Upper lobe of left lung (tissue), 6 donors: ENCODE measurements around the gene PRR7. TPM values are rescaled to one million over a fixed set of nuclear protein-coding genes. Genes with fewer than 3 reads are reported as not detected.

Source experiments
- ATAC-seq, 2 donors: fragments of 200-7000 bp; cut with Tn5 transposase; one replicate each; pipeline ENCODE4 v1.9.1; 2022; ENCODE audit warnings: mild to moderate bottlenecking in 2 of 2, moderate library complexity in 2 of 2; ENCODE audit not compliant: low FRiP score in 2 of 2
- DNase-seq, 2 donors: peaks; one replicate each; pipeline ENCODE4 v3.0.0-alpha.2; 2019 to 2020
- H3K27ac ChIP-seq, 4 donors: fragments of 200-600 bp; sonication (generic); one replicate each; pipeline ENCODE4 v1.5.1; 2016 to 2019
- H3K27me3 ChIP-seq, 4 donors: fragments of 200-600 bp; sonication (generic); one replicate each; pipeline ENCODE4 v1.5.1; 2017 to 2019
- H3K36me3 ChIP-seq, 4 donors: fragments of 200-600 bp; sonication (generic); one replicate each; pipeline ENCODE4 v1.5.1; 2016 to 2019
- H3K4me1 ChIP-seq, 4 donors: fragments of 200-600 bp; sonication (generic); one replicate each; pipeline ENCODE4 v1.5.1; 2018 to 2019
- H3K4me3 ChIP-seq, 4 donors: fragments of 200-600 bp; sonication (generic); one replicate each; pipeline ENCODE4 v1.5.1; 2017 to 2019; ENCODE audit warnings: mild to moderate bottlenecking in 2 of 4, moderate library complexity in 1 of 4
- H3K9me3 ChIP-seq, 4 donors: fragments of 200-600 bp; sonication (generic); one replicate each; pipeline ENCODE4 v1.5.1; 2018 to 2019
- CTCF ChIP-seq, 6 experiments: fragments of 450-650 bp in 4 of 6; fragments of 200-600 bp in 2 of 6; sonication (generic) in 2 of 6; IDR thresholded peaks; one replicate each; pipeline ENCODE4 v1.5.1; 2016 to 2019; ENCODE audit warnings: antibody characterized with exemption in 6 of 6
- EP300 ChIP-seq, 4 donors: sonication (generic); formaldehyde crosslinking; IDR thresholded peaks; one replicate each; pipeline ENCODE4 v1.5.1; 2017; ENCODE audit warnings: antibody characterized with exemption in 4 of 4, control low read depth in 2 of 4
- POLR2A ChIP-seq, 4 donors: fragments of 450-650 bp; IDR thresholded peaks; one replicate each; pipeline ENCODE4 v1.5.1; 2016 to 2017; ENCODE audit warnings: antibody characterized with exemption in 4 of 4, mild to moderate bottlenecking in 2 of 4
- POLR2AphosphoS5 ChIP-seq, 2 donors: sonication (generic); formaldehyde crosslinking; IDR thresholded peaks; one replicate each; pipeline ENCODE4 v1.5.1; 2017; ENCODE audit warnings: antibody characterized with exemption in 2 of 2
- WGBS, 2 donors: methylation state at CpG; one replicate each; pipeline ENCODE4 v1.1.5; 2017 to 2018; 5-methylcytosine and 5-hydroxymethylcytosine counted together
- total RNA-seq, 6 donors: library from RNA; depleted of rRNA in 4 of 6; stranded (reverse); fragments of >200 nt in 4 of 6; gene quantifications; one replicate each; pipeline versions ENCODE4 v1.1.0 to v1.2.1, GENCODE V29; 2016 to 2021
- donor health status: DM: no; HTN: no; CAD: no; lungs with moderate emphysema.
- donor health status: DM: no; HTN: yes; CAD: no; lungs with severe emphysema.

PRR7 gene
- total RNA-seq, 6 donors from 2014 or later, result 1.6 to 9.2 (median 3.4) TPM

- TF ChIP-seq EP300 (IDR thresholded peaks at IDR 0.05) (no peak), CTCF (IDR thresholded peaks at IDR 0.05) (no peak), POLR2AphosphoS5 (IDR thresholded peaks at IDR 0.05) (no peak), POLR2A (IDR thresholded peaks at IDR 0.05) (no peak)
- peak in 1 of 2 donors; percentile 77 for ATAC-seq
- Histone ChIP-seq H3K4me1 (peaks cover 13 to 26% (median 19%) of the 10 kb centered on the region in 4 donors), H3K27ac (no peak overlapping the region), H3K4me3 (no peak overlapping the region), H3K36me3 (peaks cover 0 to 24% (median 14%) of the 10 kb centered on the region in 4 donors), H3K9me3 (no peaks in the 10 kb centered on the region), H3K27me3 (peaks cover 0 to 7% (median 1%) of the 10 kb centered on the region in 4 donors)
- no peak for DNase-seq
- WGBS, 2 donors, result 73 to 75% methylated on average over 22 to 23 of the region's 25 CpGs
Measured at GRCh38 chr5:177468685-177469628, 22.3 kb downstream of the PRR7 start.

GRCh38 chr5:177469750-177470525 is 23.3 kb downstream of the PRR7 start:
- H3K27ac ChIP-seq, result no peak overlapping the region
- H3K9me3 ChIP-seq, result no peaks in the 10 kb centered on the region
- DNase-seq, result no peak
- WGBS, 2 donors, result 74 to 75% methylated on average over 8 of the region's 8 CpGs
- H3K4me3 ChIP-seq, result no peak overlapping the region
- no peak for ATAC-seq
- TF ChIP-seq CTCF (IDR thresholded peaks at IDR 0.05) (no peak), POLR2A (IDR thresholded peaks at IDR 0.05) (no peak), EP300 (IDR thresholded peaks at IDR 0.05) (no peak), POLR2AphosphoS5 (IDR thresholded peaks at IDR 0.05) (no peak)
- H3K27me3 ChIP-seq, result peaks cover 0 to 7% (median 1%) of the 10 kb centered on the region in 4 donors
- peaks cover 13 to 30% (median 20%) of the 10 kb centered on the region in 4 donors for H3K4me1 ChIP-seq
- H3K36me3 ChIP-seq, result peaks cover 0 to 24% (median 14%) of the 10 kb centered on the region in 4 donors

- no peak overlapping the region for H3K27ac ChIP-seq
- H3K9me3 ChIP-seq, result no peaks in the 10 kb centered on the region
- no peak for ATAC-seq
- DNase-seq, result no peak
- TF ChIP-seq POLR2AphosphoS5 (IDR thresholded peaks at IDR 0.05) (no peak), EP300 (IDR thresholded peaks at IDR 0.05) (no peak), POLR2A (IDR thresholded peaks at IDR 0.05) (no peak), CTCF (IDR thresholded peaks at IDR 0.05) (no peak)
- 80 to 92% methylated on average over 7 to 10 of the region's 10 CpGs for WGBS, 2 donors
- H3K27me3 ChIP-seq, result peaks cover 0 to 7% (median 1%) of the 10 kb centered on the region in 4 donors
- H3K4me3 ChIP-seq, result no peak overlapping the region
- H3K4me1 ChIP-seq, result peaks cover 13 to 30% (median 20%) of the 10 kb centered on the region in 4 donors
- peaks cover 0 to 18% (median 12%) of the 10 kb centered on the region in 4 donors for H3K36me3 ChIP-seq
Measured at GRCh38 chr5:177470759-177471536, 24.3 kb downstream of the PRR7 start.

GRCh38 chr5:177471610-177472356 is 25.2 kb downstream of the PRR7 start:
- peak overlapping the region in 3 of 4 donors; percentile 80 to 94 (median 82) for H3K4me3 ChIP-seq
- ATAC-seq (peak in 1 of 2 donors; percentile 46), DNase-seq (peak in 1 of 2 donors; percentile 78)
- peaks cover 0 to 11% (median 9%) of the 10 kb centered on the region in 4 donors for H3K36me3 ChIP-seq
- H3K27ac ChIP-seq, result peak overlapping the region in 2 of 4 donors; percentile 65 to 84
- WGBS, 2 donors, result 71 to 89% methylated on average over 8 to 14 of the region's 14 CpGs
- H3K9me3 ChIP-seq, result no peaks in the 10 kb centered on the region
- TF ChIP-seq POLR2AphosphoS5 (IDR thresholded peaks at IDR 0.05), result no peak
- no peak for TF ChIP-seq EP300 (IDR thresholded peaks at IDR 0.05)
- TF ChIP-seq POLR2A (IDR thresholded peaks at IDR 0.05), result no peak
- TF ChIP-seq CTCF (IDR thresholded peaks at IDR 0.05), result no peak
- H3K4me1 ChIP-seq, result peaks cover 13 to 33% (median 20%) of the 10 kb centered on the region in 4 donors
- peaks cover 0 to 7% (median 1%) of the 10 kb centered on the region in 4 donors for H3K27me3 ChIP-seq
